ENCODE measurements around the gene TENM4.

TENM4 gene

DNA sequence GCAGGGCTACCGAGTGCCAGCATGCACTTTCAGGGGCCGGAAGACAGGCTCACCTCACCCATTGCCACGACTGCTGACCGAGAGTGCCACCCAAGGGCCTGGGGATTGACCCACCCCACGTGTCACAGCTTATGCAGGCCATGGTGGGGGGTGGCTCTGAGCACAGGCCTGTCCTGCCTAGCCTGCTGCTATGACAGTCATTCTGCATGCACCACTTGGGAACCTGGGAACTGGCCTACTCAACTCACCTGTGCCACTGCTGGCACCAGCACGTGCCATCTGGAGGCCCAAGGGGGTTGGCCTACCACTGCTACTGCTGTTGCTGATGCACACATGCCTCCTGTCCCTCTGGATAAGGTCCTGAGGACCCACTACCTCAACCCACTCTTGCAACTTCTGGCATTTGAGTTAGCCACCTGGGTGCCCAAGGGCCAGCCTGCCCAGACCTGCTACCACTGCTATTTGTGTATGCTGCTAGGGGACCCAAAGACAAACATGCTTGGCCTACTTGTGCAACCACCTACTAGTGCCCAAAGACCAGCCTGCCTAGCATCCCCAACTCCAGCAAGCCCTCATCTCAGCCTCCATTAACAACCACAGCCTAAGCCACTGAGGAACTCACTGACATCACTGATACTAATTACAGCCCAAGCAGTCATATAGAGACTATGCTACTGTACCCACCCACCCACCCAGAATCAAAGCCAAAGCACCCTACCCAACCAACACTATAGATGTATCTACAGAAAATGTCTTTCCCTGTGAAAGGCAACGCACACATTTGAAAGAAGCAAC lies 807.1 kb downstream of the TENM4 start:
- no peak for TF ChIP-seq TCF7L2 (IDR thresholded peaks at IDR 0.05; ENCODE audit: borderline replicate concordance, low read depth, low read length)
- no peak for TF ChIP-seq ZNF302 (tag by site-specific recombination; IDR thresholded peaks at IDR 0.05; ENCODE audit: low read depth)
- TF ChIP-seq, protein P1, sequence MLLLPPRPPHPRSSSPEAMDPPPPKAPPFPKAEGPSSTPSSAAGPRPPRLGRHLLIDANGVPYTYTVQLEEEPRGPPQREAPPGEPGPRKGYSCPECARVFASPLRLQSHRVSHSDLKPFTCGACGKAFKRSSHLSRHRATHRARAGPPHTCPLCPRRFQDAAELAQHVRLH (tag by site-specific recombination; IDR thresholded peaks at IDR 0.05), result no peak
- TF ChIP-seq ZNF658 (tag by site-specific recombination; IDR thresholded peaks at IDR 0.05), result no peak
- TF ChIP-seq ZNF423 (tag by site-specific recombination; IDR thresholded peaks at IDR 0.05), result no peak
- TF ChIP-seq ZNF169 (tag by site-specific recombination; IDR thresholded peaks at IDR 0.05), result no peak
- TF ChIP-seq ZNF354C (tag by site-specific recombination; IDR thresholded peaks at IDR 0.05; ENCODE audit: borderline replicate concordance, low read depth), result no peak
- TF ChIP-seq HOXA7 (CRISPR knock-in tag; IDR thresholded peaks at IDR 0.05; ENCODE audit: borderline replicate concordance), result no peak
- TF ChIP-seq ZNF776 (tag by site-specific recombination; IDR thresholded peaks at IDR 0.05; ENCODE audit: borderline replicate concordance), result no peak
- no peak for TF ChIP-seq SCRT2 (tag by site-specific recombination; IDR thresholded peaks at IDR 0.05)
- TF ChIP-seq KLF9 (tag by site-specific recombination; IDR thresholded peaks at IDR 0.05; ENCODE audit: low read depth), result no peak
- TF ChIP-seq ZNF174 (tag by site-specific recombination; IDR thresholded peaks at IDR 0.05), result no peak
- no peak for TF ChIP-seq ZNF426 (tag by site-specific recombination; IDR thresholded peaks at IDR 0.05)
- ChIA-PET CTCF (interaction anchor here (2.7 kb wide), 1 partner anchor 12 kb away, joined by 9 read pairs; no protein-coding TSS in a partner anchor), POLR2A (no interaction called here)
- Histone ChIP-seq H3K4me3 (ENCODE audit: low read depth, low read length) (no peak overlapping the region), H3K9me3 (ENCODE audit: control insufficient read depth, insufficient read depth, low read depth, low read length) (no peaks in the 10 kb centered on the region), H3K4me1 (ENCODE audit: control insufficient read depth, insufficient read depth, low read length) (no peaks in the 10 kb centered on the region), H3K27ac (ENCODE audit: extremely low read depth, low read depth, low read length) (no peak overlapping the region), H3K36me3 (ENCODE audit: control insufficient read depth in 2 of 2, insufficient read depth in 1 of 2, low read length in 2 of 2) (no peaks in the 10 kb centered on the region)

DNA sequence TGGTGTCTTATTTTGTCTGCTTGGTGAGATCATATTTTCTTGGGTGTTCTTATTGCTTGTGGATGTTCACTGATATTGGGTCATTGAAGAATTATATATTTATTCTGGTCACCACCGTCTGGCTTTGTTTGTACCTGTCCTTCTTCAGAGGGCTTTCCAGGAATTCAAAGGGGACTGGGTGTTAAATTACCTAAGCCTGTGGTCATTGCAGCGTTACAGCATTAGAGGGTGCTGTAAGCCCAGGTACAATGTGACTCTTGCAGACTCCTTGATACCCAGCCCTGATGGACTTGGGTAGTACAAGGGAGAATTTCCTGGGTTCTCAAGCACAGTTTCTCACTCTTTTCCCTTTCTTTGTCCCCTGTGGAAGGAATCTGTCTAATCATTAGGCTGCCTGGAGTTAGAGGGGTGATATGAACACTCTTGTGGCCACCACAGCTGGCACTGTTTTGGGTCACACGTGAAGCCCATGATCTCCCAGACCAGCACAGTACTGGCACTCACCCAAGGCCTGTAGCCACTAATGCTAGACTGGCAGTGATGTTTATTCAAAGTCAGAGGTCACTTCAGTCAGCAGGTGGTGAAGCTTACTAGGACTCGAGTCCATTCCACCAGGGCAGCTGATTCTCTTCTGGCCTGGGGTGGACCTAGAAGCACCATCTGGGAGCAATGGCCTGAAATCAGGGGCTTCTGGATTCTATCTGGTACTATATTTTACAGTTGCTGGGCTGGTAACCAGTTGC lies 810.1 kb downstream of the TENM4 start:
- no peak overlapping the region for H3K4me3 ChIP-seq (ENCODE audit: low read depth, low read length)
- TF ChIP-seq ZNF239 (tag by site-specific recombination; IDR thresholded peaks at IDR 0.05), result no peak
- 0 out of 2 replicates have a peak, but pooled peaks have one; percentile 12 for TF ChIP-seq ZNF654 (tag by site-specific recombination; IDR thresholded peaks at IDR 0.05; ENCODE audit: low read depth)
- ChIA-PET CTCF (no interaction called here), POLR2A (no interaction called here)
- no peaks in the 10 kb centered on the region for H3K9me3 ChIP-seq (ENCODE audit: control insufficient read depth, insufficient read depth, low read depth, low read length)
- no peaks in the 10 kb centered on the region for H3K36me3 ChIP-seq (ENCODE audit: control insufficient read depth in 2 of 2, insufficient read depth in 1 of 2, low read length in 2 of 2)
- no peak overlapping the region for H3K27ac ChIP-seq (ENCODE audit: extremely low read depth, low read depth, low read length)
- H3K4me1 ChIP-seq (ENCODE audit: control insufficient read depth, insufficient read depth, low read length), result no peaks in the 10 kb centered on the region

DNA sequence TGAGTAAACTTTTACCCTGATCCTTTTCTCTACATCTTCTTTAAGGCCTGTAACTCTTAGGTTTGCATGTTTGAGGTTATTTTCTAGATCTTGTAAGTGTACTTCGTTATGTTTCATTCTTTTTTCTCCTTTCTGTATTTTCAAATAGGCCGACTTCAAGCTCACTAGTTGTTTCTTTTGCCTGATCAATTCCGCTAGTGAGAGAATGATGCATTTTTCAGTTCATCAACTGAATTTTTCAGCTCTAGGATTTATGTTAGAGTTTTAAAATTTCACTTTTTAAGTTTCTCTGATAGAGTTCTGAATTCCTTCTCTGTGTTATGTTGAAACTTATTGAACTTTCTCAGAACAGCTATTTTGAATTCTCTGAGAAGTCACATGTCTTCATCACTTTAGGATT lies 810.7 kb downstream of the TENM4 start:
- POLR2A ChIA-PET, result no interaction called here
- H3K4me1 ChIP-seq (ENCODE audit: control insufficient read depth, insufficient read depth, low read length), result no peaks in the 10 kb centered on the region
- no peaks in the 10 kb centered on the region for H3K9me3 ChIP-seq (ENCODE audit: control insufficient read depth, insufficient read depth, low read depth, low read length)
- H3K27ac ChIP-seq (ENCODE audit: extremely low read depth, low read depth, low read length), result no peak overlapping the region
- TF ChIP-seq SETDB1 (IDR thresholded peaks at IDR 0.05; ENCODE audit: insufficient read length, low read length) (peak; percentile 21), RBAK (tag by site-specific recombination; IDR thresholded peaks at IDR 0.05) (no peak), ZNF274 (IDR thresholded peaks at IDR 0.05; ENCODE audit: low read length) (no peak), ZNF274 (tag by site-specific recombination; IDR thresholded peaks at IDR 0.05; ENCODE audit: borderline replicate concordance) (peak; percentile 69; the same call in 1 of the 2 replicates)
- CTCF ChIA-PET, result no interaction called here
- H3K4me3 ChIP-seq (ENCODE audit: low read depth, low read length), result no peak overlapping the region
- no peaks in the 10 kb centered on the region for H3K36me3 ChIP-seq (ENCODE audit: control insufficient read depth in 2 of 2, insufficient read depth in 1 of 2, low read length in 2 of 2)
